HG03442 (cell line): ENCODE results near the gene PPP2R3A.

Experiments
- ATAC-seq: cut with Tn5 transposase; IDR thresholded peaks from one replicate; pipeline ENCODE4 v1.9.1; 2021; ENCODE audit warnings: mild to moderate bottlenecking, moderate library complexity; ENCODE audit not compliant: unreplicated experiment

PPP2R3A gene

DNA sequence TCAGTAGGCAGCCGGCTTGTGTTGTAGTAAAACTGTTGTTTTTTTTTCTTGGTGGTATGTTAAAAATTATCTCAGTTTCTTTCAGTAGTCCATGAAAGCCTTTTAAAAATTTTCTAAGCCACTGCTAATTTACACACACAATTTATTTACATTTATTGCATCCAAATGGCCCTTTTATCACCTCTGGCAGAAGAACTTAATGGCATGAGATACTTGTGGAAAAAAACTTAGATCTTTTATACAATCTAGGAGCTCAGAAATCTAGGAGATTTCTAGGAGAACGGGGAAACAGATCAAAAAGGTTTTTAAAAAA lies 1.4 kb downstream of the PPP2R3A start:
- ATAC-seq = no peak

DNA sequence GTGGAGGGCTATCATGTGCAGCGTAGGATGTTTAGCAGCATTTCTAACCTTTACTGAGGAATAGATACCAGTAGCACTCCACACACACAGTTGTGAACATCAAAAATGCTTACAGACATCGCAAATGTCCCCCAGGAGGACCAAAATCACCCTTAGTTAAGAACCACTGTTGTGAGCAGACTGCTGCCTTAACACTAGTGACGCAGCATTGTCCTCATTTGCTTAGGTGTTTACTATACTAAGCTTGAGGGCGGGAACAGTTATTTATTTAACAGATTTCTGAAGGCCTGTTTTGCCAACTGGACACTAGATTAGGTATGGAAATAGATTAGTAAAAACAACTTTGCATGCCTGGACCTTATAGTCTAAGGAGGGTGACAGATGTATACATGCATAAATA lies 2.3 kb downstream of the PPP2R3A start:
- no peak for ATAC-seq

DNA sequence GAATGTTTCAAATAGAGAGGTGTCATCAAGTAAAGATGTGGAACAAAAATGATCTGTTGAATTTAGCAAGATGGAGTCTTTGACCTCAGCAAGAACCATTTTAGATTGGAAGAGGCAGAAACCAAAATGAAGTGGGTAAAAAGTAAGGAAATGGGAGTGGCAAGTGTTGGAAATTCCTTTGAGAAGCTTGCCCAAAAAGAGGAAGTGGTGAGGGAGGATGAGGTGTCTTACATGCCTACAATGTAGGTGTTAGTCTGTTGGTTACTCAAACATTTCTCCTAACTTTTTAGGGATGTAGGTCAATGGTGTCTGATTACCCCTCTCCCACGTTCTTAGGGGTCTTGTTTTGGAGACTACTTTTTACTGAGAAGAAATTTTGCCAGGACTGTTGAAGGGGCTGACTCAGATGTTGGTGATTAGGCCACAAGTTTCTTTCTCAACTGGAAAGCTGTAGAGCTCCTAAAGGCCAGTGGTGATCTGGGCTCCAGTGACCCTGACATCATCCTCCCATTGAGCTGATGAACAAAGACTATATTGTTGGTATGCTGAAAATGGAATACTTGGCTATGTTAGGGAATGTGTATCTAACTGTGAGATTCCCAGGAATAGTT lies 5.1 kb downstream of the PPP2R3A start:
- no peak for ATAC-seq

DNA sequence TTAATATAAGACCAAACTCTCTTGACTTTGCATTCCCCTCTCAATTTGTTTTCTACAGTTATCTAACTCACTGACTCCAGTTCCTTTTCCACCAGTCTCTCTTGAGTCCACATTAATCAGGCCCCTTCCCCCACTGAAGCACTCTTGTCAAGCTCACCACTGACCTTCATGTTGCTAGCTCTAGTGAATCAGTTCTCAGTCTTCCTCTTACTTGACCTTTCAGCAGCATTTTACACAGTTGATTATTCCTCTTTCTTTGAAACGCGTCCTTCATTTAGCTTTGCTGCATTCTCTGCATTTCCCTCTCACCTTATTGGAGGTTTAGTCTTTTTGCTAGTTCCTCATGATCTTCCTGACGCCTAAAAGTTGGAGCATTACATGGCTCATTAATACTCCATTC lies 8.3 kb downstream of the PPP2R3A start:
- ATAC-seq = no peak

DNA sequence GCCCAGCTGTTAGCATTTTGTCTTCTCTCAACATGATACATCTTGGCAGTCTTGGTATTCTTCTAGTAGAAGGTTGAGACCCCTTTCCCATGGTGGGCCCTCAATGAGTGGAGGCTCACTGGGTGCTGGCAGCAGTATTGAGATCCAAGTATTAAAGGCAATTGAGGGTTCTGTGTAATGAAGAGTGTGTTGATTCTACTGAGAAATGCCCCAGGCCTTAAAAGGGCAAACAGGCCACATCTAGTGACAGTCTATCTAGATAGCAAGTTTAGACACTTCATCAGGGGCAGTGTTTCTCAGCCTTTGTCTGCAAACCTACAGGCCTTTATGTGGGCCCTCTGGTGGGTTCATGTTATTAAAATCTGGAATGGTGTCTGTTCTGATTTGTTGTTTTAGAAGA lies 9.5 kb downstream of the PPP2R3A start:
- no peak for ATAC-seq

DNA sequence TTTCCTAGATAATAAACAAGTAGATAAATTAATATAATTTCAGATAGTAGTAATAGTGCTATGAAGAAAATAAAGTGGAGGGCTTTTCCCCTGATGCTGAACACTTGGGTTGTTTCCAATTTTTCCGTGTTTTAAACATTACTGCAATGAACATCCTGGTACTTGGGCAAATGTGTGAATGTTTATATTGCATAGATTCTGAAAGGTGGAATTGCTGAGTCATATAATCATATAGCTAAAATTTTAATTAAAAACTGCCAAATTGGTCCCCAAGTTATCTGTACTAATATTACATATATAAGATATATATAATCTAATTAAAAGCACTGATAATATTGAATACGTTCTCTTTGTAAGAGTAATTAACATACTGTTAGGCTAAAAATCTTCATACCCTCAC lies 10.0 kb downstream of the PPP2R3A start:
- ATAC-seq = no peak

DNA sequence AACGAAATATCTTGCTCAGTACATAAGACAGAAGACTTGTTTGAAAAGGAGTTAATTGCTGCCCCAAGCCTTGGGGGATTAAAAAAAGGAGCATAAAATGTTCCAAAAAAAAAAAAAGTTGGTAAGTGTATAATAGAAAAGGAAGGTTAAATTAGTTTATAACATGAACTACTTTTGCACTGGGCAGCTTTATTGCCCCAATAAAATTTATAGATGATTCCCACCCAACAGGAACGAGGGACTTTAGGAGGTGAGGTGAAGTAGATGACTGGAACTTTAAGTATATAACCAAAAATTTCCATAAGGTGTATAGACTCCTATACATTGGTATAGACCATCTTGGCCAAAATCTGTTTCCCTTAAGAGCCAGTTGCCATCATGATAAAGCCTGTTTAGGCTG lies 14.8 kb downstream of the PPP2R3A start:
- ATAC-seq = no peak

DNA sequence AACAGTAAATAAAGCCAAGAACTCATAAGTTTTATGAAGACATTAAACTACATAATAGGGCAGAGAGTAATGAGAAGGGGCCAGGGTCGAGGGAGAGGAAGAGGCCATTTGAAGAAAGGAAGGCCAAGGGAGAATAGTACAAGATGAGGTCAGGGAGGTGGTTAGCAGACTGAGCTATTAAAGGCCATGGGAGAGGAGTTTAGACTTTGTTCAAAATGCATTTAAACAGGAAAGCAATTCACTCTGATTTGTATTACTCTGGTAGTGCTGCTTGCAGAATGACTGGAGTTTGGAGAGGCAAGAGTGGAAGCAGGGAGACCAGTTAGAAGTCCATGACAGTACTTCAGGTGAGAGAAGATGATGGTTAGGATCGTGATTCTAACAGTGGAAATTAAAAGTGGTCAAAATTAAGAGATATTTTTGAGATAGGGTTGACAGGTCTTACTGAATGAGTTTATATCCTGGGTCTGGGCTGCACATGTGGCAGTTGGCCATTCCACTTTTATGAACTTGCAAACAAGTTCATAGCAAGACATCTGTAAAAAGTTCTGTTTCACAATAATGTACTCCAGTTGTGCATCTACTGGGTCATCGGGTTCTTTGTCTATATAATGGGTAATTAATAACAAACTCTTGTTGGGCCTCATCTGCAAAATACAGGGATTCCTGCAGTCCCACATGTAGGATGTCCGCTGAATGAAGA lies 16.3 kb downstream of the PPP2R3A start:
- ATAC-seq = no peak

DNA sequence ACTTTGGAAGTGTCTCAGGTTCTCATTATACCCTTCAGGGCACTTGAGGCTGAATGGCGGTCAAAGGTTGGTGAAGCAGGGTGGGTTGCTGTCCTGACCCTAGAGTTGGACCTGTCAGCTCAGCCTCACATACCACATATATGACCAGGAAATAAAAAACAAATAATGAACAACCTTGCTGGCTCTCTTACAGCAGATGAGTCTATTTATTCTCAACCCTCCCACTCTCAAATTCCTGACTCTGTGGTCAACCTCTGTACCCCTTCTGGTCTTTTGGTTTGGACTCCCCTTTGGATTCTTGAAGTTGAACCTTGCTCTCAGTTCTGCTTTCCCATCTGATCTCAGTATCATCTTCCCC lies 16.9 kb downstream of the PPP2R3A start:
- ATAC-seq = no peak

DNA sequence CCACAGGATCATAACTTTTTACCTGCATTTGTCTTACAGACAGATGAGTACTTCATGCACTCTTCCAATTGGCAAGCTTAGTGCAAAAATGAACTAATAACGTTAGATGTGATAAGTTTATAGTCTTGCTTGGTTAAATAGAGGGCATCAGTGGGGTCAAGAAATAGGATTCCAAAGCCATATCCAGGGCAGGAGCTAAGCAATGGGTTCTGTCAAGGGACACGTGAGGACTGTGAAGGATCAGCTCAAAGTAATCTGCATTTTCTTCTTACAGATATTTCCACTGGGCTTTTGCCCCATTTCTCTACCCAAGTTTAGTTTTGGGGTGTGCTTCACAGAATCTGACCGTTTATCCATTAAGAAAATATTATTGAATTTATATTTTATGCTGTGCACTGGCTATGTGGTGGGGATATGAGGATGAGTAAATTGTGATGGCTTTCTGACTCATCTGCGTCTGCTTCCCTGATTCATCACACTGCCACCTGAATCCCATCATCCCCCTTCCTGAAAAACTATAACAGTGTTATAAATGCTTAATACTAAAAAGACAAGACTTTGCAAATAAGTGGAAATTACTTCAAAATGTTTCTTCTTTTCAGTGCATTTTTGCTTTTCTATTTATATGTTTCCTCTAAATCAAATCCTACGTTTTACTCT lies 17.5 kb downstream of the PPP2R3A start:
- ATAC-seq = no peak

DNA sequence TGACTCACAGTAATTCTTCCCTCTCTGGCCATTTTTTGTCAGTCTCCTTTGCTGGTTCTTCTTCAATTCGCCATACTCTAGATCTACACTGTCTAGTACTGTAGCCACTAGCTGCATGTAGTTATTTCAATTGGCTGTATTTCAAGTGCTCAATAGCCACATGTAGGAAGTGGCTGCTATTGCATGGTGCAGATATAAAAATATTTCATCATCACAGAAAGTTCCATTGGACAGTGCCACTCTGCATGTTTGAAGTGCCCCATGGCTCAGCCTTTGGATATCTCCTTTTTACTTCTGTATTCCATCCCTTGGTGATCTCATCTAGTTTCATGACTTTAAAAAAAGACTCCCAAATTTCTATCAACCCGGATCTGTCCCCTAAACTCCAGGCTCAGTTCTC lies 22.1 kb downstream of the PPP2R3A start:
- ATAC-seq = no peak

DNA sequence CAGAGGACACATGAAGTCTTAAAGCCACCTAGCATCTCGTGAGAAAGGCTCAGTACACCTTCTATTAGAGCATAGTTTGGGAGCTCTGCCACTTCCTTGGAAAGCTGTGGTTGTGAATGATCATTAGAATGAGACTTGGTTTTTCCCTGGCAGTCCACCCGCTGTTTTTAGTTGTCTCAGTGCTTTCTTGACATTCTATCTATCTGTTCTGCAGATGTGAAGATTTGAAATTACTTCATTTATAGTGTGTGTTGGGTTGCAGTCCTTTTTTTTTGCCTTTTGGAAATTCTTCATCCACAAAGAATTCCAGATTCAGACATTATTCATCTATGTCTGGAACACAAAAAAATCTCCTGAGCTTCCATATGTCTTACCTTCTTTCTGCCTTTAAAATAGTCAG lies 23.7 kb downstream of the PPP2R3A start:
- ATAC-seq = no peak

DNA sequence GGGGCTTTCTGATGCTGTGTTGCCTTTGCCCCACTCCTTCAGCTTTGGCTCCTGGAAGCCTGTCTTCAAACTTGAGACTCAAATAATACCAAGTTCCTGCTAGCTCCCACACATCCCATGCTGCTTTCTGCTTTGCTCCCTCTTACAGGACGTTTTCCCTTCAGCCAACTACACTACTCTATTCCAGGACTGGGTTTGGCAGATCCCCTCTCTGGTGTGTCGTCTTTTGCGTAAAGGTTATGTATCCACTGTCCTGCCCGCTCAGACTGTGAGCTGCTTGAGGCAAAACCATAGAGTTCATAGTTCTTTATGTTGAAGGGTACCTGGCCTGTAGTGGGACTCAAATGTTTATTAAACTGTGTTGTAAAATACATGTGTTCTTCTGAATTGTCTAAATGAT lies 25.4 kb downstream of the PPP2R3A start:
- ATAC-seq = no peak

DNA sequence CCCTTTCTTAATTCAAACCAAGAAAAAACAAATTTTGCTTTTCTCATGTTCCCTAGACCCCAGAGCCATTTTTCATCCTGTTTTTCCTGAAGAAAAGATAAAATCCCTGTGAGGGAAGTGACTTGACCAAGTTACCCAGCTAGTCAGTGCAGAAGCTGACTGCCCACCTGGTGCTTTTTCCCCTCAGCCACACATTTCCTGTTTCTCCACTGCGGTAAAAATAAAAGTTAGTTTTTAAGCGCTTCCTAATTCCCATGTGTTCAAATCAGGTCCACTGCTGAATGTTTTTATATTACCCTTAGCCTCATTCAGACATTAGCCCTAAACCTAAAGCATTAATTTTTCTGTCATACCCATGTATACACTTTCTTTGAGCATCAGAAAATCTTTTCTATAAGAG lies 26.1 kb downstream of the PPP2R3A start:
- ATAC-seq = no peak

DNA sequence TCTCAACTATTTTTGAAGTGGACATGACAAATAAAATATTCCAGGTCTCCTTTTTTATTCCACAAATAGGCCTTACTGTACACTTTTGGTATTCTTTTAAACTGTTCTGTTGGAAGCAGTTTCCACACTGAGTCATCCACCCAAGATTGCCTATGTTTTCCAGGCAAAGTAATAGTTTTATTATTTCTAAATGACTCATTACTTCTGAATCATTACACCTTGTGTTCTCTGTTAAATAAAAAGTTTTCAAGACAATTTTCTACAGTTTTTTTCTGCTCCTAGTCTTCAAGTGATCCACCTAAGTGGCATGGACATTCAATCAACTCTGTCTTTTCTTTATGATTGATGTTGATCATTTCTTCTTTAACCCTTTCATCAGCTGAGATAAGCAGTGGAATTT lies 26.5 kb downstream of the PPP2R3A start:
- no peak for ATAC-seq

DNA sequence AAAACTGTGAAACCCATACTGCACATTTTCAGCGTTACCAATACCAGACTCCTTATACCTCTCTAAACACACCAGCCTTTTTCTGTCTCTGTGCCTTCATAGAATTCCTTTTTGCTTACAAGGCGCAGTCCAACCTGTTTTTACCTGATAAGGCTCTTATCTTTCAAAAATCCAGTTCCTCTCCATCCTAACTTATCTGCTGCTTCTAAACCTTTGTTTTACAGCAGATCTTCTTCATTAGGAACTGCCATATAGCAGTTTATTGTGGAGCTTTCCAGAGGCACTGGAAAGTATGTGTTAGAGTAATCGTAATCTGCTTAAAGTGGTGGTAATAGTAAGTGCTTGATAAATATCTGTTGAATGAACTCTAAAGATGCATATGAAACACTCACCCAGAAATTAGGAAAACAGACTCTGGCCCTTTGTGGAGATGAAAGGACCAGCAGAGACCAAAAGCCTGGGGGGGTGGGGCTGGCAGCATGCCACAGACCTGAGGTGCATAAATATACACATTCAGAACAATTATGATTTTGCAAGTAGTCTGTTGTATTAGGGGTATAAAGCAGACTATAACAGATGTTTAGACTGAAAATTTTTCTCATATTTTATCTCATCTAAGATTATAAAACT lies 29.3 kb downstream of the PPP2R3A start:
- no peak for ATAC-seq

DNA sequence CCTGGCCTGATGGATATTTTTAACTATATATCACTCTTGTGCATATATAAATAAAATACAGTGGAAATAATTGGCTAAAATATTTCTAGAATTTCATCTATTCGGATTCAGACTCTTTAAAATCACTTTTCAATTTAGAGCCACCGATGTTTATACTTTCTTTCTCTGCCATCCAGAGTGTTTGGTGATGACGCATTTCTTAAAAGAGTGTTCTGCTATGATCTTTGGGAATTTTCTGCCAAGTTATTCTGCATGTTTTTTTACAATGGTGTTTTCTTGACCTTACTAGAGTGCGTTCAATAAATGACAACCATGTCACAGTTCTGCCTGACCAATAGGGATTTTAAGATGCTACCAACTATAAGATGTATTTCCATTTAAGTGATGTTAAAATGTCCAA lies 30.2 kb downstream of the PPP2R3A start:
- ATAC-seq = no peak

DNA sequence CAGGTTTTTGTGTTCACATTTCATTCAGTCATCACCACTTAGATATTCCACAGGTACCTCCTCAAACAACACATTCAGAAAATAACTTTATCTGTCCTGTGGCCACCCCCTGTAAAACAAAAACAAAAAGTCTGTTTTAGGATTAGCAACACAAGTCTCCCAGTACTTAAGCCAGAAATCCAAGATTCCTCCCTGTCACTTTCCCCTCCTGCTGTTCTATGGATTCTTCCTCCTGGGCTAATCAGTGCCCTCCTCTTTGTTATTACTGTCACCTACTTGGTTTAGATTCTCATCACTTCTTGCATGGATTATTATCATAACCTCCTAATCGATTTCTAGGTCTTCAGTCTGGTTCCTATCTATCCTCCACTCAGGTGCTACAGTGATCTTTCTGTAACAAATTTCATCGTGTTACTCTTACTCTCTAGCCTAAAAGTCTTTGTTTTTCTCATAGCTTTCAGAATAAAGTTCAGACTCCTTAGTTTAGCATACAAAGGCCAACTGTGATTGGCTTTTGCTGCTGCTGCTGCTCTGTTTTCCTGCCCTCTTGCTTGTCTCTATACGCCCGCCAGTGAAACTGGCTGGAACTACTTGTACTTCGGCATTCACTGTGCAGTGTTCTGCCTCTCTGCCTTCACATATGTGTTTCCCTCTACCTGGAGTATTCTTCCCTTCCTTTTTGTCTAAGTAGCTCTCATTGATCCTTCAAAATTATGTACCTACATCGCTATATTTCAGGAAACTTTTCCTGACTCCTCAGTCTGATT lies 32.2 kb downstream of the PPP2R3A start:
- no peak for ATAC-seq

DNA sequence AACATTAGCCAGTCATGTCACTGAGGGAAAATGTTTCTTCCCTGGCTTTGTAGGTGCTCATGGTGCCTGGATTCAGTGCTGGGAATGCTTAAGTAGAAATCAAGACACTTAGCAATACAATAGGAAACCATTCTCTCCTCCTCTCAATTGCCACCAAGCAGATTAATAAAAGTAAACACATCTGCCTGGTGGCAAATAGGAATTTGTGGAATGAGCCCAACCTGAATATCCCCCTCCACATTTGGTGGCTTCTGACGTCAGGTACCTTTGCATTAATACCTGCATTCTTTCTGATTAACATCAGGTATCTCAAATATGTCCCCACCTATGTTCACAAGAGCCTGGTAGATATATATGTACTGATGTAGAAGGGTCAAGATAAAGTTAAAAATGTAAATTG lies 42.7 kb downstream of the PPP2R3A start:
- ATAC-seq = no peak

DNA sequence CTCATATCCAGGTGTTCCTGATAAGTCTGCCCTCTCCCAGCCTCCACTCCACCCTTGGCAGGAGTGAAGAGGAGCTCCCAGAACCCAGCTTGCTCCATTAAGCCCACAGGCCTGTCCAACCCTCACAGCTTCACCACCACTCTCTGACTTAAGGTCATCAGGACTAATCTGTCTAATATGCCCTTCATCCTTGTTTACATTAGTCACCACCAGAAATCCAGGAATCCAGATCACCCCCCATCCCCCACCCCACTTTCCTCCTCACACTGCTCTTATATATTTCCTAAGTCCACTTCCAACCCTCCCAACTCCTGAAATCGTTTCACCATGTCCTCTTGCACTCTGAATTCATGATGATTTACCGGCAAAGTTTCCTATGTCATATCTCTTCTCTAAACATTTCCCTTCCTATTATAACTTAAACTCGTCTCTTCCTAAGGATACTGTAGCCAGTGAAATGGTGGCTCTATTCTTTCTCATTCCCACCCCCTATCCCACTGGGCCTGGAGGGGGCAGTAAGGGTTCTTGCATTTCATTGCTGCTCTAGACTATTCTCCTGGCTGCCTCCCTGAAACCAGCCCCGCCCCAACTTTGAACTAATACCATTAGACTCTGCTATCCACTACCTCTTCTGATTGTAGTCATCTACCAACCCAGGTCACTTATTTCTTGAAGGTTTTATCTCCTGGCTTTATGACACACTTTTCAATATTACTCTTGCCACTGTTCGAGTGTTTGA lies 43.4 kb downstream of the PPP2R3A start:
- ATAC-seq = no peak

DNA sequence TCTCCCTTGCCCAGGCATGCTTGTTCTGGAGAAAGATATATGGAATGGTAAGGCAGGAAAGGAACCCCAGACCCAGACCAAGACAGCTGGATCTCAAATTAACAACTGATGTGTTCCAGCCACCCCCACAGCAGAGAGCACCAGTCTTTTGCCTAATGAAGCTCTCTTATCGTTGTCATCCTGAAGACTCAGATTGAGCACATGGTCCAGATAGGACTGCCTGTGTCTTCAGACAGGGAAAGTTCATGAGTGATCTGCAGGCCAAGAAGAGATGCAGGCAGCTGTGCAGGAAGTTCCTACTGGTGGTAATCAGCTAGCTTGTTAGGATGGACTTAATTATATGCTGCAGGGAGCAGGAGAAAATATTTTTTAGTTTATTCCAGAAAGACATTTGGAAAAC lies 53.3 kb downstream of the PPP2R3A start:
- ATAC-seq = no peak
